ENCODE results near the gene CFAP47. TPM values are rescaled to one million over a fixed set of nuclear protein-coding genes. Genes with fewer than 3 reads are reported as not detected.

The CFAP47 gene
- total and polyA plus RNA-seq, 9 of the 15 experiments (the other 6 are each of a cell fraction or from before 2014, with no cell fraction given), result 0.06 to 0.29 (median 0.13) TPM

- Histone ChIP-seq H3K4me3 (no peak overlapping the region), H2AFZ (ENCODE audit: low read depth, low read length) (no peak overlapping the region), H3K79me2 (ENCODE audit: control insufficient read depth, insufficient read depth, low read length) (no peaks in the 10 kb centered on the region), H3K27ac (ENCODE audit: extremely low read depth, low read depth, low read length) (no peak overlapping the region), H3K27me3 (ENCODE audit: control insufficient read depth in 2 of 2, insufficient read depth in 2 of 2, low read length in 2 of 2) (no peaks in the 10 kb centered on the region), H3K9me3 (replicated peaks; ENCODE audit: control insufficient read depth, insufficient read depth, low read depth, low read length) (no peaks in the 10 kb centered on the region), H3K4me1 (replicated peaks in 1 of 2; ENCODE audit: control insufficient read depth in 2 of 2, insufficient read depth in 2 of 2, low read length in 2 of 2) (no peaks in the 10 kb centered on the region), H3K9me1 (ENCODE audit: control insufficient read depth, insufficient read depth, low read length) (no peaks in the 10 kb centered on the region), H3K36me3 (ENCODE audit: control insufficient read depth, insufficient read depth, low read length) (no peaks in the 10 kb centered on the region), H3K9ac (ENCODE audit: insufficient read depth in 1 of 2, low read depth in 2 of 2, low read length in 2 of 2) (no peak overlapping the region), H3K4me2 (ENCODE audit: insufficient read depth, low read length) (no peak overlapping the region), H4K20me1 (replicated peaks; ENCODE audit: control insufficient read depth, insufficient read depth, low read length) (no peaks in the 10 kb centered on the region)
- in situ Hi-C loops (cut with MboI), result no loop called here
- DNase-seq (ENCODE audit: extremely low read depth in 1 of 4, low spot score in 3 of 4), result no peak
- intact Hi-C loops (cut with micrococcal nuclease), result no loop called here
- WGBS (ENCODE audit: insufficient coverage, low coverage, missing lambda C conversion rate), result 0% methylated on average over 1 of the region's 1 CpG
- BruUV-seq (replicated peaks), result no TSS peak
- no peak for FAIRE-seq
- ChIA-PET POLR2A (no interaction called here), CTCF (ENCODE audit: low intra/inter-chr PET ratio) (no interaction called here)
- no peak for ATAC-seq
- TF ChIP-seq CCAR2 (IDR thresholded peaks at IDR 0.05; ENCODE audit: low read depth, low read length), result no peak
- no peak for TF ChIP-seq ETV6 (IDR thresholded peaks at IDR 0.05; ENCODE audit: borderline replicate concordance in 1 of 2, low read depth in 2 of 2, low read length in 1 of 2)
- TF ChIP-seq ETV6 (CRISPR knock-in tag; IDR thresholded peaks at IDR 0.05; ENCODE audit: borderline replicate concordance), result no peak
- no peak for TF ChIP-seq MEF2A (IDR thresholded peaks at IDR 0.05; ENCODE audit: control insufficient read depth, low read depth, low read length)
- no peak for TF ChIP-seq CEBPZ (IDR thresholded peaks at IDR 0.05; ENCODE audit: borderline replicate concordance, low read depth, low read length)
- TF ChIP-seq ZNF592 (IDR thresholded peaks at IDR 0.05), result no peak
- no peak for TF ChIP-seq RFX7 (CRISPR knock-in tag; IDR thresholded peaks at IDR 0.05)
- no peak for TF ChIP-seq EP400 (IDR thresholded peaks at IDR 0.05)
- no peak for TF ChIP-seq ZBTB26 (CRISPR knock-in tag; IDR thresholded peaks at IDR 0.05)
- no peak for TF ChIP-seq THRAP3 (IDR thresholded peaks at IDR 0.05; ENCODE audit: borderline replicate concordance)
- no peak for TF ChIP-seq ZNF3 (CRISPR knock-in tag; IDR thresholded peaks at IDR 0.05)
- no peak for TF ChIP-seq CEBPG (CRISPR knock-in tag; IDR thresholded peaks at IDR 0.05)
- no peak for TF ChIP-seq CEBPG (tag; conservative IDR thresholded peaks at IDR 0.05 in 1 of 2, IDR thresholded peaks at IDR 0.05 in 1 of 2)
- TF ChIP-seq ILK (tag; IDR thresholded peaks at IDR 0.05; ENCODE audit: borderline replicate concordance, low read depth), result no peak
- no peak for TF ChIP-seq ZBED1 (IDR thresholded peaks at IDR 0.05)
- TF ChIP-seq CHCHD3 (CRISPR knock-in tag; IDR thresholded peaks at IDR 0.05), result no peak
These were observed 415.0 kb downstream of the CFAP47 start for GRCh38 chrX:36334572-36334971.

All from K562 (cell line).